WTC11 (cell line): ENCODE results near the gene HBE1. TPM values are rescaled to one million over a fixed set of nuclear protein-coding genes. Genes with fewer than 3 reads are reported as not detected.
"Not testable (repeated sequence)": the region's sequence is repeated elsewhere in the genome, so short reads cannot be mapped to it uniquely, and the experiment has no call there.

ENCODE experiments used
- ATAC-seq: fragments of 200-7000 bp; cut with Tn5 transposase; 2 replicates; pipeline ENCODE4 v1.10.0; 2021; ENCODE audit warnings: mild to moderate bottlenecking, moderate library complexity
- Bru-seq: library from RNA; stranded (reverse); fragments of 400-500 nt; gene quantifications from one replicate; lab custom pipeline; 2021; lab: Mats Ljungman, UMichigan
- CTCF ChIA-PET: fragments of 300-600 bp; sonication (Branson Sonifier 250); formaldehyde crosslinking; loops from one replicate; lab custom pipeline; 2021; ENCODE audit warnings: antibody characterized with exemption; lab: Charles Lee
- POLR2A ChIA-PET: fragments of 350-600 bp; sonication (Branson Sonifier 250); formaldehyde crosslinking; loops from one replicate; lab custom pipeline; 2021; ENCODE audit warnings: antibody characterized with exemption; lab: Charles Lee
- DNase-seq: peaks from one replicate; pipeline ENCODE4 v3.0.0; 2021; ENCODE audit warnings: low spot score
- H3K27ac Mint-ChIP-seq: 2 replicates; pipeline ENCODE4 v1.8.0; 2021; ENCODE audit warnings: mixed read lengths
- H3K27me3 Mint-ChIP-seq: 2 replicates; pipeline ENCODE4 v1.8.0; 2021; ENCODE audit warnings: low read depth, mild to moderate bottlenecking, moderate library complexity, mixed read lengths
- H3K36me3 Mint-ChIP-seq: 2 replicates; pipeline ENCODE4 v1.8.0; 2021; ENCODE audit warnings: mixed read lengths
- H3K4me1 Mint-ChIP-seq: 2 replicates; pipeline ENCODE4 v1.8.0; 2022; ENCODE audit warnings: mixed read lengths
- H3K4me3 Mint-ChIP-seq: 2 replicates; pipeline ENCODE4 v1.8.0; 2021; ENCODE audit warnings: mild to moderate bottlenecking, moderate library complexity, mixed read lengths
- H3K9me3 Mint-ChIP-seq: 2 replicates; pipeline ENCODE4 v1.8.0; 2021; ENCODE audit warnings: mixed read lengths
- ATF3 ChIP-seq: sonication (generic); formaldehyde crosslinking; conservative IDR thresholded peaks from 2 replicates; pipeline ENCODE4 v1.8.1; 2022; ENCODE audit warnings: mild to moderate bottlenecking, missing genetic modification reagents
- CREB1 ChIP-seq: sonication (generic); formaldehyde crosslinking; IDR thresholded peaks from 2 replicates; pipeline ENCODE4 v1.8.0; 2023; ENCODE audit warnings: mild to moderate bottlenecking, missing genetic modification reagents
- CREM ChIP-seq: sonication (generic); formaldehyde crosslinking; IDR thresholded peaks from 2 replicates; pipeline ENCODE4 v1.8.1; 2022; ENCODE audit warnings: mild to moderate bottlenecking, missing genetic modification reagents, moderate library complexity
- EMX1 ChIP-seq: fragments of 250-450 bp; sonication (Bioruptor Pico); IDR thresholded peaks from 2 replicates; pipeline ENCODE4 v1.8.0; 2021; ENCODE audit warnings: mild to moderate bottlenecking
- FOXJ3 ChIP-seq: sonication (generic); formaldehyde crosslinking; IDR thresholded peaks from 2 replicates; pipeline ENCODE4 v1.9.0; 2021; ENCODE audit warnings: missing genetic modification reagents, mild to moderate bottlenecking, borderline replicate concordance
- FOXP1 ChIP-seq: sonication (generic); formaldehyde crosslinking; IDR thresholded peaks from 2 replicates; pipeline ENCODE4 v1.8.0; 2022; ENCODE audit warnings: missing genetic modification reagents, mild to moderate bottlenecking, moderate library complexity, borderline replicate concordance
- GABPB1 ChIP-seq: sonication (generic); formaldehyde crosslinking; IDR thresholded peaks from 2 replicates; pipeline ENCODE4 v1.8.1; 2023; ENCODE audit warnings: mild to moderate bottlenecking, missing genetic modification reagents
- RORB ChIP-seq: fragments of 250-450 bp; sonication (Bioruptor Pico); IDR thresholded peaks from 2 replicates; pipeline ENCODE4 v1.9.0; 2021; ENCODE audit warnings: mild to moderate bottlenecking
- SMAD4 ChIP-seq: sonication (generic); formaldehyde crosslinking; IDR thresholded peaks from 2 replicates; pipeline ENCODE4 v1.8.0; 2022; ENCODE audit warnings: mild to moderate bottlenecking, missing genetic modification reagents
- SOX15 ChIP-seq: fragments of 250-450 bp; sonication (Bioruptor Pico); IDR thresholded peaks from 2 replicates; pipeline ENCODE4 v1.9.0; 2021; ENCODE audit warnings: mild to moderate bottlenecking
- TP53 ChIP-seq: sonication (generic); formaldehyde crosslinking; IDR thresholded peaks from 2 replicates; pipeline ENCODE4 v1.8.1; 2023; ENCODE audit warnings: mild to moderate bottlenecking, missing genetic modification reagents
- USF1 ChIP-seq: sonication (generic); formaldehyde crosslinking; IDR thresholded peaks from 2 replicates; pipeline ENCODE4 v1.8.0; 2022; ENCODE audit warnings: mild to moderate bottlenecking, missing genetic modification reagents
- USF2 ChIP-seq: sonication (generic); formaldehyde crosslinking; IDR thresholded peaks from 2 replicates; pipeline ENCODE4 v1.8.1; 2023; ENCODE audit warnings: mild to moderate bottlenecking, missing genetic modification reagents, moderate library complexity
- ZNF121 ChIP-seq: sonication (generic); formaldehyde crosslinking; IDR thresholded peaks from 2 replicates; pipeline ENCODE4 v1.8.0; 2023; ENCODE audit warnings: missing genetic modification reagents
- ZNF219 ChIP-seq: sonication (generic); formaldehyde crosslinking; IDR thresholded peaks from 2 replicates; pipeline ENCODE4 v1.8.0; 2023; ENCODE audit warnings: missing genetic modification reagents, mild to moderate bottlenecking, borderline replicate concordance
- ZNF317 ChIP-seq: sonication (generic); formaldehyde crosslinking; IDR thresholded peaks from 2 replicates; pipeline ENCODE4 v1.8.1; 2023; ENCODE audit warnings: low read depth, mild to moderate bottlenecking, moderate library complexity, missing genetic modification reagents, borderline replicate concordance
- long read RNA-seq, 3 experiments: library from RNA in 1 of 3; library from capped mRNA in 1 of 3; library from polyadenylated mRNA in 1 of 3; unstranded in 2 of 3; stranded (forward) in 1 of 3; transcript quantifications; one replicate each; pipeline ENCODE4 v2.0.0, GENCODE V29; 2021
- total RNA-seq: library from RNA; stranded (reverse); gene quantifications from 3 replicates; pipeline ENCODE4 v1.2.3, GENCODE V29; 2021
- TF ChIP-seq, protein P1 (sequence below): sonication (generic); formaldehyde crosslinking; IDR thresholded peaks from 2 replicates; pipeline ENCODE4 v1.8.1; 2023; ENCODE audit warnings: mild to moderate bottlenecking, moderate library complexity, missing genetic modification reagents
- TF ChIP-seq, protein P2 (sequence below): sonication (generic); formaldehyde crosslinking; IDR thresholded peaks from 2 replicates; pipeline ENCODE4 v1.8.0; 2023; ENCODE audit warnings: missing genetic modification reagents
- TF ChIP-seq, protein P3 (sequence below): fragments of 250-450 bp; sonication (Bioruptor Pico); IDR thresholded peaks from 2 replicates; pipeline ENCODE4 v1.9.0; 2021; ENCODE audit warnings: moderate library complexity, mild to moderate bottlenecking, inconsistent platforms, borderline replicate concordance
- TF ChIP-seq, protein P4 (sequence below): sonication (generic); formaldehyde crosslinking; IDR thresholded peaks from 2 replicates; pipeline ENCODE4 v1.8.1; 2023; ENCODE audit warnings: mild to moderate bottlenecking, missing genetic modification reagents
- TF ChIP-seq, protein P5 (sequence below): fragments of 250-450 bp; sonication (Bioruptor Pico); conservative IDR thresholded peaks from 2 replicates; pipeline ENCODE4 v1.9.0; 2021; ENCODE audit warnings: mild to moderate bottlenecking

HBE1 gene
- total RNA-seq = 1.5 to 3.1 TPM (median 1.7 TPM) in 3 replicates
- Bru-seq, nascent RNA = percentile 3 among the genes with signal in this experiment
- long read RNA-seq, experiment 1 = 0 reads
- long read RNA-seq, experiment 2 = 0 reads
- long read RNA-seq, experiment 3 = 0 reads

- ChIA-PET POLR2A (interaction anchor here (1.0 kb wide), 1 partner anchor 10 kb away, joined by 3 read pairs; no protein-coding TSS in a partner anchor), CTCF (no interaction called here)
- TF ChIP-seq EMX1 (CRISPR knock-in tag) = no peak
- TF ChIP-seq USF2 = no peak
- no peak for TF ChIP-seq ZNF219 (CRISPR knock-in tag)
- TF ChIP-seq SOX15 (CRISPR knock-in tag) = no peak
- TF ChIP-seq FOXP1 = no peak
- TF ChIP-seq, protein P1, sequence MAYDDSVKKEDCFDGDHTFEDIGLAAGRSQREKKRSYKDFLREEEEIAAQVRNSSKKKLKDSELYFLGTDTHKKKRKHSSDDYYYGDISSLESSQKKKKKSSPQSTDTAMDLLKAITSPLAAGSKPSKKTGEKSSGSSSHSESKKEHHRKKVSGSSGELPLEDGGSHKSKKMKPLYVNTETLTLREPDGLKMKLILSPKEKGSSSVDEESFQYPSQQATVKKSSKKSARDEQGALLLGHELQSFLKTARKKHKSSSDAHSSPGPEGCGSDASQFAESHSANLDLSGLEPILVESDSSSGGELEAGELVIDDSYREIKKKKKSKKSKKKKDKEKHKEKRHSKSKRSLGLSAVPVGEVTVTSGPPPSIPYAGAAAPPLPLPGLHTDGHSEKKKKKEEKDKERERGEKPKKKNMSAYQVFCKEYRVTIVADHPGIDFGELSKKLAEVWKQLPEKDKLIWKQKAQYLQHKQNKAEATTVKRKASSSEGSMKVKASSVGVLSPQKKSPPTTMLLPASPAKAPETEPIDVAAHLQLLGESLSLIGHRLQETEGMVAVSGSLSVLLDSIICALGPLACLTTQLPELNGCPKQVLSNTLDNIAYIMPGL = no peak
- TF ChIP-seq TP53 (CRISPR knock-in tag) = no peak
- TF ChIP-seq RORB (CRISPR knock-in tag) = no peak
- TF ChIP-seq, protein P2, sequence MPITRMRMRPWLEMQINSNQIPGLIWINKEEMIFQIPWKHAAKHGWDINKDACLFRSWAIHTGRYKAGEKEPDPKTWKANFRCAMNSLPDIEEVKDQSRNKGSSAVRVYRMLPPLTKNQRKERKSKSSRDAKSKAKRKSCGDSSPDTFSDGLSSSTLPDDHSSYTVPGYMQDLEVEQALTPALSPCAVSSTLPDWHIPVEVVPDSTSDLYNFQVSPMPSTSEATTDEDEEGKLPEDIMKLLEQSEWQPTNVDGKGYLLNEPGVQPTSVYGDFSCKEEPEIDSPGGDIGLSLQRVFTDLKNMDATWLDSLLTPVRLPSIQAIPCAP (CRISPR knock-in tag) = no peak
- TF ChIP-seq USF1 = no peak
- TF ChIP-seq ZNF317 (CRISPR knock-in tag) = no peak
- TF ChIP-seq, protein P3, sequence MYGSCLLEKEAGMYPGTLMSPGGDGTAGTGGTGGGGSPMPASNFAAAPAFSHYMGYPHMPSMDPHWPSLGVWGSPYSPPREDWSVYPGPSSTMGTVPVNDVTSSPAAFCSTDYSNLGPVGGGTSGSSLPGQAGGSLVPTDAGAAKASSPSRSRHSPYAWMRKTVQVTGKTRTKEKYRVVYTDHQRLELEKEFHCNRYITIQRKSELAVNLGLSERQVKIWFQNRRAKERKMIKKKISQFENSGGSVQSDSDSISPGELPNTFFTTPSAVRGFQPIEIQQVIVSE (CRISPR knock-in tag) = no peak
- TF ChIP-seq GABPB1 (CRISPR knock-in tag) = no peak
- TF ChIP-seq CREB1 (CRISPR knock-in tag) = no peak
- no peaks in the 10 kb centered on the region for H3K36me3 Mint-ChIP-seq
- H3K4me1 Mint-ChIP-seq = peaks cover 5% of the 10 kb centered on the region
- ATAC-seq (no peak), DNase-seq (no peak)
- no peak within 1 kb of the TSS for H3K4me3 Mint-ChIP-seq
- H3K9me3 Mint-ChIP-seq = no peaks in the 10 kb centered on the region
- H3K27ac Mint-ChIP-seq = no peak within 1 kb of the TSS
- no peaks in the 10 kb centered on the region for H3K27me3 Mint-ChIP-seq
Measured at GRCh38 chr11:5269715-5270147, at the start of gene HBE1. Gene HBE1, minus strand, starts transcription at chr11:5269945. Its CDS starts 55 bp downstream, at chr11:5269890.

GRCh38 chr11:5317292-5317691 is 47.5 kb upstream of the HBE1 start:
- DNase-seq (no peak), ATAC-seq (no peak)
- POLR2A ChIA-PET = no interaction called here
- Mint-ChIP-seq H3K27me3 (no peaks in the 10 kb centered on the region), H3K9me3 (peaks cover 7% of the 10 kb centered on the region), H3K4me1 (no peaks in the 10 kb centered on the region), H3K4me3 (no peak overlapping the region), H3K36me3 (no peaks in the 10 kb centered on the region), H3K27ac (no peak overlapping the region)
- CTCF ChIA-PET = no interaction called here
- TF ChIP-seq, protein P4, sequence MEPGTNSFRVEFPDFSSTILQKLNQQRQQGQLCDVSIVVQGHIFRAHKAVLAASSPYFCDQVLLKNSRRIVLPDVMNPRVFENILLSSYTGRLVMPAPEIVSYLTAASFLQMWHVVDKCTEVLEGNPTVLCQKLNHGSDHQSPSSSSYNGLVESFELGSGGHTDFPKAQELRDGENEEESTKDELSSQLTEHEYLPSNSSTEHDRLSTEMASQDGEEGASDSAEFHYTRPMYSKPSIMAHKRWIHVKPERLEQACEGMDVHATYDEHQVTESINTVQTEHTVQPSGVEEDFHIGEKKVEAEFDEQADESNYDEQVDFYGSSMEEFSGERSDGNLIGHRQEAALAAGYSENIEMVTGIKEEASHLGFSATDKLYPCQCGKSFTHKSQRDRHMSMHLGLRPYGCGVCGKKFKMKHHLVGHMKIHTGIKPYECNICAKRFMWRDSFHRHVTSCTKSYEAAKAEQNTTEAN (CRISPR knock-in tag) = no peak
- no peak for TF ChIP-seq ATF3 (CRISPR knock-in tag)
- TF ChIP-seq ZNF121 = no peak
- TF ChIP-seq FOXJ3 (CRISPR knock-in tag) = no peak
- TF ChIP-seq, protein P5, sequence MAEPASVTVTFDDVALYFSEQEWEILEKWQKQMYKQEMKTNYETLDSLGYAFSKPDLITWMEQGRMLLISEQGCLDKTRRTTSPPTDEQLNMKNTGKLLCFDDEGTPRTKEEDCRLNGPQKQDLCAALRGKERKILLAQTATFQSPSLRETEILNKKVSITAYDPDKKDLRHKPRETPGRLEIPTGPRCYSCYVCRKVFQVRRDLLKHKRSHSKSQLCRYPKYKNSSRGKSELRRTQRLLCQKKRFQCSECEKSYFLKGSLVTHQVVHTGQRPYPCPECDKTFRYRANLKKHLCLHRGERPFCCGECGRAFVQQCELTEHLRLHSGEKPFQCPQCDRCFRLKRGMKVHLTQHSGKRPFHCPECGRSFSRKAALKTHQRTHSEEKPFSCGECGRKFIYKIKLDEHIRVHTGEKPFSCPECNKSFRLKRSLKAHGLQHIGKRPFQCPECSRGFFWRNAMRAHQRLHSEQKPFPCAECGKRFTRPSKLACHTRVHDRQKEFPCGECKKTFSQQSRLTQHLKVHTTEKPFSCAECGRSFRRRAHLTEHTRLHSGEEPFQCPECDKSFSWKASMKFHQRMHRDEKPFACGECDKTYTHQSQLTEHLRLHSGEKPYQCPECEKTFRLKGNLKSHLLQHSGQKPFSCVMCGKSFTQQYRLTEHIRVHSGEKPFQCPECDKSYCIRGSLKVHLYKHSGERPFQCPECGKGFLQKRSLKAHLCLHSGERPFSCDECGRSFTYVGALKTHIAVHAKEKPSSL = no peak
- TF ChIP-seq CREM (CRISPR knock-in tag) = no peak
- TF ChIP-seq, protein P3 (CRISPR knock-in tag) = no peak
- no peak for TF ChIP-seq CREB1 (CRISPR knock-in tag)
- TF ChIP-seq SMAD4 (CRISPR knock-in tag) = no peak

GRCh38 chr11:5313326-5314023 is 43.7 kb upstream of the HBE1 start:
- H3K27ac Mint-ChIP-seq, DNase-seq, POLR2A ChIA-PET, H3K27me3 Mint-ChIP-seq, H3K4me1 Mint-ChIP-seq, H3K9me3 Mint-ChIP-seq, H3K4me3 Mint-ChIP-seq, CTCF ChIA-PET, H3K36me3 Mint-ChIP-seq, ATAC-seq: not testable (repeated sequence)
